ENCODE data around the gene CLEC1A. TPM values are rescaled to one million over a fixed set of nuclear protein-coding genes. Genes with fewer than 3 reads are reported as not detected.

The CLEC1A gene
- polyA plus RNA-seq, 1 donor (not counting 4 experiments of a cell fraction or from before 2014, with no cell fraction given) = 0.05 TPM

GRCh38 chr12:10069099-10069498 is 29.7 kb downstream of the CLEC1A start:
- H3K27me3 ChIP-seq (ENCODE audit: control insufficient read depth, extremely low read depth, insufficient read depth, low read length) = no peaks in the 10 kb centered on the region
- H3K79me2 ChIP-seq (ENCODE audit: control insufficient read depth, insufficient read depth, low read length) = no peaks in the 10 kb centered on the region
- H4K20me1 ChIP-seq (ENCODE audit: control insufficient read depth, extremely low read depth, insufficient read depth, low read length) = no peaks in the 10 kb centered on the region
- no peak overlapping the region for H3K4me3 ChIP-seq (ENCODE audit: control insufficient read depth in 2 of 3, extremely low read depth in 1 of 3, insufficient read depth in 2 of 3, low read depth in 1 of 3, low read length in 3 of 3)
- peaks cover 6% of the 10 kb centered on the region for H3K4me1 ChIP-seq (ENCODE audit: control insufficient read depth, extremely low read depth, insufficient read depth, low read length)
- H3K9me3 ChIP-seq (ENCODE audit: control insufficient read depth, low read depth, low read length) = no peaks in the 10 kb centered on the region
- dilution Hi-C loops (cut with MboI; ENCODE audit: extremely low pct_ligation_motif_present, low sequenced_read_pairs) = no loop called here
- no peaks in the 10 kb centered on the region for H3K36me3 ChIP-seq (ENCODE audit: control insufficient read depth in 2 of 2, extremely low read depth in 1 of 2, insufficient read depth in 2 of 2, low read length in 2 of 2)
- no peak overlapping the region for H3K4me2 ChIP-seq (ENCODE audit: control insufficient read depth, extremely low read depth, insufficient read depth, low read depth, low read length)
- DNase-seq (ENCODE audit: low read depth, low spot score) (no peak), FAIRE-seq (peak; percentile 51)
- H3K9me1 ChIP-seq (ENCODE audit: control insufficient read depth, extremely low read depth, insufficient read depth, low read length) = no peaks in the 10 kb centered on the region
- H3K27ac ChIP-seq (ENCODE audit: control insufficient read depth, insufficient read depth, low read length) = no peak overlapping the region
- H3K9ac ChIP-seq (ENCODE audit: control insufficient read depth, extremely low read depth, insufficient read depth, low read length) = no peak overlapping the region
- peak overlapping the region; percentile 30 for H2AFZ ChIP-seq (ENCODE audit: control insufficient read depth, low read length)
- TF ChIP-seq EZH2 (IDR thresholded peaks at IDR 0.05; ENCODE audit: low read length) = no peak
- no peak for TF ChIP-seq CTCF (optimal IDR thresholded peaks at IDR 0.05 in 1 of 3, IDR thresholded peaks at IDR 0.05 in 1 of 3, conservative IDR thresholded peaks at IDR 0.05 in 1 of 3; ENCODE audit: extremely low read depth in 1 of 3, insufficient read depth in 2 of 3, low read length in 3 of 3)

GRCh38 chr12:10068644-10069043 is 30.1 kb downstream of the CLEC1A start:
- Histone ChIP-seq H3K4me3 (ENCODE audit: control insufficient read depth in 2 of 3, extremely low read depth in 1 of 3, insufficient read depth in 2 of 3, low read depth in 1 of 3, low read length in 3 of 3) (no peak overlapping the region), H3K4me1 (ENCODE audit: control insufficient read depth, extremely low read depth, insufficient read depth, low read length) (peaks cover 6% of the 10 kb centered on the region), H3K9me3 (ENCODE audit: control insufficient read depth, low read depth, low read length) (no peaks in the 10 kb centered on the region), H3K9ac (ENCODE audit: control insufficient read depth, extremely low read depth, insufficient read depth, low read length) (no peak overlapping the region), H3K36me3 (ENCODE audit: control insufficient read depth in 2 of 2, extremely low read depth in 1 of 2, insufficient read depth in 2 of 2, low read length in 2 of 2) (no peaks in the 10 kb centered on the region), H3K27me3 (ENCODE audit: control insufficient read depth, extremely low read depth, insufficient read depth, low read length) (no peaks in the 10 kb centered on the region), H2AFZ (ENCODE audit: control insufficient read depth, low read length) (no peak overlapping the region), H3K9me1 (ENCODE audit: control insufficient read depth, extremely low read depth, insufficient read depth, low read length) (no peaks in the 10 kb centered on the region), H3K27ac (ENCODE audit: control insufficient read depth, insufficient read depth, low read length) (no peak overlapping the region), H3K4me2 (ENCODE audit: control insufficient read depth, extremely low read depth, insufficient read depth, low read depth, low read length) (no peak overlapping the region), H4K20me1 (ENCODE audit: control insufficient read depth, extremely low read depth, insufficient read depth, low read length) (no peaks in the 10 kb centered on the region), H3K79me2 (ENCODE audit: control insufficient read depth, insufficient read depth, low read length) (no peaks in the 10 kb centered on the region)
- DNase-seq (ENCODE audit: low read depth, low spot score) = no peak
- no peak for FAIRE-seq
- dilution Hi-C loops (cut with MboI; ENCODE audit: extremely low pct_ligation_motif_present, low sequenced_read_pairs) = no loop called here
- TF ChIP-seq EZH2 (IDR thresholded peaks at IDR 0.05; ENCODE audit: low read length) (no peak), CTCF (optimal IDR thresholded peaks at IDR 0.05 in 1 of 3, IDR thresholded peaks at IDR 0.05 in 1 of 3, conservative IDR thresholded peaks at IDR 0.05 in 1 of 3; ENCODE audit: extremely low read depth in 1 of 3, insufficient read depth in 2 of 3, low read length in 3 of 3) (no peak)
